GM23338 (cell line): ENCODE data around the gene APOD. TPM values are rescaled to one million over a fixed set of nuclear protein-coding genes. Genes with fewer than 3 reads are reported as not detected.
"Not testable (repeated sequence)": the region's sequence is repeated elsewhere in the genome, so short reads cannot be mapped to it uniquely, and the experiment has no call there.

Experiments
- ATAC-seq: fragments of 200-7000 bp; cut with Tn5 transposase; 3 replicates; pipeline ENCODE4 v1.9.1; 2020
- DNase-seq: peaks from one replicate; pipeline ENCODE4 v3.0.0-alpha.2; 2015; ENCODE audit warnings: low spot score
- H2AFZ ChIP-seq: fragments of 200-600 bp; sonication (generic); 2 replicates; pipeline ENCODE4 v1.8.0; 2016; ENCODE audit warnings: antibody characterized with exemption, mild to moderate bottlenecking, moderate library complexity
- H3F3A ChIP-seq: fragments of 200-600 bp; sonication (generic); replicated peaks from 2 replicates; pipeline ENCODE4 v1.8.0; 2017; ENCODE audit warnings: antibody characterized with exemption, mixed run types, low read depth
- H3K27ac ChIP-seq: fragments of 200-600 bp; sonication (generic); 2 replicates; pipeline ENCODE4 v1.6.1; 2016; ENCODE audit warnings: low read depth
- H3K27me3 ChIP-seq: fragments of 200-600 bp; sonication (generic); 2 replicates; pipeline ENCODE4 v1.8.0; 2016; ENCODE audit warnings: mild to moderate bottlenecking, mixed run types, moderate library complexity; ENCODE audit not compliant: insufficient read depth
- H3K36me3 ChIP-seq: fragments of 200-600 bp; sonication (generic); 2 replicates; pipeline ENCODE4 v1.8.0; 2016; ENCODE audit warnings: mild to moderate bottlenecking; ENCODE audit not compliant: insufficient read depth
- H3K4me1 ChIP-seq: fragments of 200-600 bp; sonication (generic); 2 replicates; pipeline ENCODE4 v1.8.0; 2016; ENCODE audit warnings: mild to moderate bottlenecking, moderate library complexity; ENCODE audit not compliant: insufficient read depth
- H3K4me2 ChIP-seq: fragments of 200-600 bp; sonication (generic); 2 replicates; pipeline ENCODE4 v1.7.1; 2017; ENCODE audit warnings: mixed run types
- H3K4me3 ChIP-seq: fragments of 200-600 bp; sonication (generic); 2 replicates; pipeline ENCODE4 v1.6.1; 2016; ENCODE audit warnings: mixed run types
- H3K79me2 ChIP-seq: fragments of 200-600 bp; sonication (generic); replicated peaks from 2 replicates; pipeline ENCODE4 v1.8.0; 2017; ENCODE audit warnings: mild to moderate bottlenecking; ENCODE audit not compliant: insufficient read depth
- H3K9me2 ChIP-seq: fragments of 200-600 bp; sonication (generic); 2 replicates; pipeline ENCODE4 v1.8.0; 2017; ENCODE audit not compliant: insufficient read depth
- H4K20me1 ChIP-seq: fragments of 200-600 bp; sonication (generic); replicated peaks from 2 replicates; pipeline ENCODE4 v1.8.0; 2017; ENCODE audit warnings: mild to moderate bottlenecking; ENCODE audit not compliant: insufficient read depth
- H3K27ac Mint-ChIP-seq: 2 replicates; pipeline ENCODE4 v1.8.0; 2020; ENCODE audit warnings: inconsistent platforms, mild to moderate bottlenecking, moderate library complexity, mixed read lengths
- H3K27me3 Mint-ChIP-seq: 3 replicates; pipeline ENCODE4 v1.8.0; 2022; ENCODE audit warnings: low read depth, mild to moderate bottlenecking, moderate library complexity, mixed read lengths, inconsistent platforms; ENCODE audit not compliant: insufficient read depth, poor library complexity
- H3K36me3 Mint-ChIP-seq: 3 replicates; pipeline ENCODE4 v1.8.0; 2021; ENCODE audit warnings: low read depth, mild to moderate bottlenecking, inconsistent platforms, moderate library complexity, mixed read lengths
- H3K4me1 Mint-ChIP-seq: 3 replicates; pipeline ENCODE4 v1.8.0; 2020; ENCODE audit warnings: mild to moderate bottlenecking, inconsistent platforms, mixed read lengths
- H3K4me3 Mint-ChIP-seq: 3 replicates; pipeline ENCODE4 v1.8.0; 2021; ENCODE audit warnings: moderate library complexity, mild to moderate bottlenecking, inconsistent platforms, mixed read lengths
- H3K9me3 Mint-ChIP-seq: 3 replicates; pipeline ENCODE4 v1.8.0; 2020; ENCODE audit warnings: moderate library complexity, mild to moderate bottlenecking, inconsistent platforms, mixed read lengths
- CTCF ChIP-seq, 2 experiments: fragments of 200-600 bp in 1 of 2; sonication (generic) in 1 of 2; conservative IDR thresholded peaks; 2 replicates each; pipeline versions ENCODE4 v1.5.1 to v1.6.1; 2016 to 2017; ENCODE audit warnings: antibody characterized with exemption in 2 of 2, low read depth in 2 of 2, mild to moderate bottlenecking in 2 of 2, moderate library complexity in 1 of 2
- ETS1 ChIP-seq: IDR thresholded peaks from 2 replicates; pipeline ENCODE4 v1.6.1; 2016; ENCODE audit warnings: antibody characterized with exemption
- EZH2phosphoT487 ChIP-seq: fragments of 200-600 bp; sonication (generic); IDR thresholded peaks from one replicate; pipeline ENCODE4 v1.8.1; 2018; ENCODE audit warnings: antibody characterized with exemption; ENCODE audit not compliant: unreplicated experiment
- NANOG ChIP-seq: IDR thresholded peaks from 2 replicates; pipeline ENCODE4 v1.6.1; 2016; ENCODE audit warnings: antibody characterized with exemption, borderline replicate concordance
- POLR2AphosphoS5 ChIP-seq: IDR thresholded peaks from 2 replicates; pipeline ENCODE4 v1.6.1; 2016; ENCODE audit warnings: antibody characterized with exemption, low read depth
- STAT1 ChIP-seq: IDR thresholded peaks from one replicate; pipeline ENCODE4 v1.6.1; 2016; ENCODE audit warnings: antibody characterized with exemption; ENCODE audit not compliant: unreplicated experiment
- ZNF114 ChIP-seq: fragments of 250-450 bp; sonication (Bioruptor Pico); IDR thresholded peaks from 2 replicates; pipeline ENCODE4 v1.5.0; 2020; ENCODE audit warnings: mild to moderate bottlenecking, moderate library complexity
- ZNF331 ChIP-seq: fragments of 250-450 bp; sonication (Bioruptor Pico); IDR thresholded peaks from 2 replicates; pipeline ENCODE4 v1.5.0; 2020; ENCODE audit warnings: low read depth, mild to moderate bottlenecking, moderate library complexity
- polyA plus RNA-seq: library from polyadenylated mRNA; unstranded; fragments of >200 nt; fragmentation: Nextera tagmentation; extraction: Ambion mirVana; gene quantifications from 2 replicates; pipeline ENCODE4 v1.2.1, GENCODE V29; 2016
- total RNA-seq: library from RNA; depleted of rRNA; stranded (reverse); fragments of >200 nt; shearing (Covaris generic); gene quantifications from 2 replicates; pipeline ENCODE4 v1.2.3, GENCODE V29; 2014
- TF ChIP-seq, protein P1 (sequence below): IDR thresholded peaks from one replicate; pipeline ENCODE4 v1.6.1; 2018; ENCODE audit warnings: antibody characterized with exemption; ENCODE audit not compliant: unreplicated experiment

The APOD gene
- total and polyA plus RNA-seq, 2 experiments from 2014 or later = not detected

DNA sequence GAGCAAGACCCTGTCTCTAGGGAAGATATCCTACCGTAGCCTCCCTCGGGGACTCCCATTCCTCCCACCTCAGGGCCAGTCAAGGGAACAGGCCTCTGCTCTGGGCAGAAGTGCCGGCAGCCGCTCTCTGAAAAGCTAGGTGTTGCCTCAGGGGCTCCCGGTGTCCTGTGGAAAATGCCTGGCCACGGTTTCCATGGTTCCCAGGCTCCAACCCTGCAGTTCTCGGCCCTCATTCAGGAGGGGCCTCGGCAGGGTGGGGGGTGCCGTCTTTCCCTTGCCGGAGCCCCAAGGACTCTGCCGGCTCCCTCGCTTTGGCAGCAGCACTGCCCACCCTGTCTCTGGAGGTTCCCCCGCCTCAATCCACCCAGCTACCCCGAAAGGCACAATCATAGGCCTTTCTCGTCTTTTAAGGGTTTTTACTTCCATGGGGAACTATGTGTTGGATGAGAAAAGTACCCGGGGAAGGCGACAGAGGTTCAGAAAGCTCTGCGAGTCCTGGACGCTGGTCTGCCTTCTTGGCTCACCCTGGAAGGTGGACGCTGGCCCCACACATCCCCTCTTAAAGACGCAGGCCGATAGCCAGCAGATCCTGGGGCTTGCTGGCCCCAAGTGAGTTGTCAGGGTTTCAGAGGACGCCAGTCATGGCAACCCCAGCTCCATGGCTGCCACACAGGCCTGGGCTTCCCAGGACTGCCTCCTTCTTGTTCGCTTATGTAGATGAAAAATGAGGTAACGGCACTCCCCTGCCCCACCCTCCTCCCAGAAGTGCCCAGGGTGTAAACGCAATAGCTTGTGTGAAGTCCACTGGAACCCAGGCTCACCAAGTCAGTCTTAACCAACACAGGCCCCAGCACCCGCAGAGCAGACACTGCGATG, 34.3 kb upstream of the APOD start:
- not testable (repeated sequence) for H4K20me1 ChIP-seq, H3K4me1 ChIP-seq, H3K9me3 Mint-ChIP-seq, H3K27ac ChIP-seq, H3K27me3 ChIP-seq, H3K79me2 ChIP-seq, H3K4me3 Mint-ChIP-seq, H3K4me2 ChIP-seq, H3K27me3 Mint-ChIP-seq, H3K27ac Mint-ChIP-seq, H3K36me3 Mint-ChIP-seq, H2AFZ ChIP-seq, H3K36me3 ChIP-seq, DNase-seq, H3K4me1 Mint-ChIP-seq, H3F3A ChIP-seq, H3K4me3 ChIP-seq, H3K9me2 ChIP-seq
- ATAC-seq = peak; percentile 40

DNA sequence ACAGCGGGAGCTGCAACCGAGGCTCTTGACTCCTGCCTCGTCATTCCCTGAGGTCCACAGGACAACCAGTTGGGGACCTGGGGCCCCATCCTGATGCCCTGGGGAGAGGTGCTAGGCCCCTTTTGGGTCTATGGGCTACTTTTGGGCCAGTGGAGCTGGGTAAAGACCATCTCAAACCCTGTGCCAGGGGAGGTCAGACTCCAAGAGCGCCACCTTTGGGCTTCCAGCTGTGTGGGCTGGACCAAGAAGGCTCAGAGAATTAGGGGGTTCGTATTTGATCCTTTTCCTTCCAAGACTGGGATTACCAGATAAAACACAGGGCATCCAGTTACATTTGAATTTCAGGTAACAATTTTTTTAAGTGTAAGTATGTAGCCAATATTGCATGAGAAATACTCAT, 33.4 kb upstream of the APOD start:
- not testable (repeated sequence) for H3K27ac Mint-ChIP-seq, H2AFZ ChIP-seq, H3K79me2 ChIP-seq, H3K4me1 Mint-ChIP-seq, H3K36me3 Mint-ChIP-seq, H4K20me1 ChIP-seq, H3K4me2 ChIP-seq, H3K4me1 ChIP-seq, H3K9me3 Mint-ChIP-seq, H3K4me3 ChIP-seq, DNase-seq, H3K4me3 Mint-ChIP-seq, H3K27me3 ChIP-seq, H3K27ac ChIP-seq, H3K27me3 Mint-ChIP-seq, H3K9me2 ChIP-seq, H3K36me3 ChIP-seq, H3F3A ChIP-seq
- 0 out of 4 replicates have a peak, but pooled peaks of 1 of the 2 experiments have one; percentile 13 for TF ChIP-seq CTCF (conservative IDR thresholded peaks at IDR 0.05; ENCODE audit: low read depth in 2 of 2)
- peak; percentile 48; the same call in 2 of the 3 replicates for ATAC-seq

- no peaks in the 10 kb centered on the region for H3K27me3 Mint-ChIP-seq
- H3K27ac Mint-ChIP-seq = no peak overlapping the region
- peaks cover 10% of the 10 kb centered on the region; the same call in 2 of the 3 replicates for H3K9me3 Mint-ChIP-seq
- Histone ChIP-seq H3K4me1 (no peaks in the 10 kb centered on the region), H3K4me2 (no peak overlapping the region), H3K27ac (no peak overlapping the region), H3F3A (no peaks in the 10 kb centered on the region), H3K79me2 (no peaks in the 10 kb centered on the region), H3K4me3 (no peak overlapping the region), H2AFZ (no peak overlapping the region), H3K27me3 (no peaks in the 10 kb centered on the region), H4K20me1 (no peaks in the 10 kb centered on the region), H3K9me2 (no peaks in the 10 kb centered on the region), H3K36me3 (no peaks in the 10 kb centered on the region)
- H3K36me3 Mint-ChIP-seq = no peaks in the 10 kb centered on the region
- no peak overlapping the region for H3K4me3 Mint-ChIP-seq
- H3K4me1 Mint-ChIP-seq = peaks cover 2% of the 10 kb centered on the region; the same call in 1 of the 3 replicates
- DNase-seq (no peak), ATAC-seq (no peak)
- no peak for TF ChIP-seq STAT1
- TF ChIP-seq ETS1 = no peak
- TF ChIP-seq, protein P1, sequence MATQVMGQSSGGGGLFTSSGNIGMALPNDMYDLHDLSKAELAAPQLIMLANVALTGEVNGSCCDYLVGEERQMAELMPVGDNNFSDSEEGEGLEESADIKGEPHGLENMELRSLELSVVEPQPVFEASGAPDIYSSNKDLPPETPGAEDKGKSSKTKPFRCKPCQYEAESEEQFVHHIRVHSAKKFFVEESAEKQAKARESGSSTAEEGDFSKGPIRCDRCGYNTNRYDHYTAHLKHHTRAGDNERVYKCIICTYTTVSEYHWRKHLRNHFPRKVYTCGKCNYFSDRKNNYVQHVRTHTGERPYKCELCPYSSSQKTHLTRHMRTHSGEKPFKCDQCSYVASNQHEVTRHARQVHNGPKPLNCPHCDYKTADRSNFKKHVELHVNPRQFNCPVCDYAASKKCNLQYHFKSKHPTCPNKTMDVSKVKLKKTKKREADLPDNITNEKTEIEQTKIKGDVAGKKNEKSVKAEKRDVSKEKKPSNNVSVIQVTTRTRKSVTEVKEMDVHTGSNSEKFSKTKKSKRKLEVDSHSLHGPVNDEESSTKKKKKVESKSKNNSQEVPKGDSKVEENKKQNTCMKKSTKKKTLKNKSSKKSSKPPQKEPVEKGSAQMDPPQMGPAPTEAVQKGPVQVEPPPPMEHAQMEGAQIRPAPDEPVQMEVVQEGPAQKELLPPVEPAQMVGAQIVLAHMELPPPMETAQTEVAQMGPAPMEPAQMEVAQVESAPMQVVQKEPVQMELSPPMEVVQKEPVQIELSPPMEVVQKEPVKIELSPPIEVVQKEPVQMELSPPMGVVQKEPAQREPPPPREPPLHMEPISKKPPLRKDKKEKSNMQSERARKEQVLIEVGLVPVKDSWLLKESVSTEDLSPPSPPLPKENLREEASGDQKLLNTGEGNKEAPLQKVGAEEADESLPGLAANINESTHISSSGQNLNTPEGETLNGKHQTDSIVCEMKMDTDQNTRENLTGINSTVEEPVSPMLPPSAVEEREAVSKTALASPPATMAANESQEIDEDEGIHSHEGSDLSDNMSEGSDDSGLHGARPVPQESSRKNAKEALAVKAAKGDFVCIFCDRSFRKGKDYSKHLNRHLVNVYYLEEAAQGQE = no peak
- no peak for TF ChIP-seq NANOG
- no peak for TF ChIP-seq ZNF114 (CRISPR knock-in tag)
- TF ChIP-seq ZNF331 (CRISPR knock-in tag) = no peak
- no peak for TF ChIP-seq EZH2phosphoT487
- TF ChIP-seq POLR2AphosphoS5 = no peak
Measured at GRCh38 chr3:195616681-195617080, 32.9 kb upstream of the APOD start.
